IPS-NIHi7 (cell line): ENCODE data around the gene TGDS.
"Not testable (repeated sequence)": the region's sequence is repeated elsewhere in the genome, so short reads cannot be mapped to it uniquely, and the experiment has no call there.

Source experiments
- DNase-seq: peaks from one replicate; pipeline ENCODE4 v3.0.0; 2012; ENCODE audit warnings: mixed read lengths; ENCODE audit errors: extremely low spot score

TGDS gene, protein sequence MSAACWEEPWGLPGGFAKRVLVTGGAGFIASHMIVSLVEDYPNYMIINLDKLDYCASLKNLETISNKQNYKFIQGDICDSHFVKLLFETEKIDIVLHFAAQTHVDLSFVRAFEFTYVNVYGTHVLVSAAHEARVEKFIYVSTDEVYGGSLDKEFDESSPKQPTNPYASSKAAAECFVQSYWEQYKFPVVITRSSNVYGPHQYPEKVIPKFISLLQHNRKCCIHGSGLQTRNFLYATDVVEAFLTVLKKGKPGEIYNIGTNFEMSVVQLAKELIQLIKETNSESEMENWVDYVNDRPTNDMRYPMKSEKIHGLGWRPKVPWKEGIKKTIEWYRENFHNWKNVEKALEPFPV

GRCh38 chr13:94595950-94596574 is at the start of gene TGDS:
TSS of gene TGDS (minus strand) at chr13:94596152. CDS start at chr13:94596136, 16 bp downstream.
- peak; percentile 95 for DNase-seq

GRCh38 chr13:94641409-94641941 is 45.5 kb upstream of the TGDS start:
- DNase-seq, result no peak

- DNase-seq, result no peak
These were observed 44.8 kb upstream of the TGDS start for GRCh38 chr13:94640721-94641120.

- DNase-seq, result not testable (repeated sequence)
These were observed 41.7 kb upstream of the TGDS start for GRCh38 chr13:94637677-94638076.

DNA sequence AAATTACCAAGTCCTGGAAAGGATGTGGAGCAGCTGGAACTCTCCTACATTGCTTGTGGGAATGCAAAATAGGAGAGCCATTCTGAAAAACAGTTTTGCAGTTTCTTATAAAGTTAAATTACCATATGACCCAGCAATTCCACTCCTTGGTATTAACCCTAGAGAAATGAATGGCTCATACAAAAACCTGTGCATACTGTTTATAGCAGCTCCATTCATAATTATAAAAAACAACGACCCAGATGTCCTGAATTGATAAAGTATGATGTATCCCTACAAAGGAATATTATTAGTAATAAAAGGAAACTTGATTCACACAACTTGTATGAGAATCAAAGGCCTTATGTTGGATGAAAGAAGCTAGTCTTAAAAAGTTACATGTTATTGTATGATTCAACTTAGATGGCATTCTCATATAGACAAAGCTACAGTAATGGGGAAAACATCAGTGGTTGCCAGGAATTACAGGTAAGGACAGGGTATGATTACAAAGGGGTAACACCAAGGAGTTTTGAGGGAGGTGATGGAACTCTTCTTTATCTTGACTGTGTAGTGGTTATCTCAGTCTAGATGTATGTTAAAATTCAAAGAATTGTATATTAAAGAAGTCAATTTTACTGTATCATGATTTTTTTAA is 41.1 kb upstream of the TGDS start:
- no peak for DNase-seq

DNA sequence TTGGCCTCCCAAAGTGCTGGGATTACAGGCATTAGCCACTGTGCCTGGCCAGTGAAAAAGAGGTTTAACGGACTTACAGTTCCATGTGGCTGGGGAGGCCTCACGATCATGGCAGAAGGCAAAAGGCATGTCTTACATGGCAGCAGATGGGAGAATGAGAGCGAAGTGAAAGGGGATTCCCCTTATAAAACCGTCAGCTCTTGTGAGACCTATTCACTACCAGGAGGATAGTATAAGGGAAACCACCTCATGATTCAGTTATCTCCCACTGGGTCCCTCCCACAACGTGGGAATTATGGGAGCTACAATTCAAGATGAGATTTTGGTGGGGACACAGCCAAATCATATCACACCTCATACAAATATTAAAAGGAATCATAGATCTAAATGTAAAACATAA is 40.1 kb upstream of the TGDS start:
- not testable (repeated sequence) for DNase-seq

DNA sequence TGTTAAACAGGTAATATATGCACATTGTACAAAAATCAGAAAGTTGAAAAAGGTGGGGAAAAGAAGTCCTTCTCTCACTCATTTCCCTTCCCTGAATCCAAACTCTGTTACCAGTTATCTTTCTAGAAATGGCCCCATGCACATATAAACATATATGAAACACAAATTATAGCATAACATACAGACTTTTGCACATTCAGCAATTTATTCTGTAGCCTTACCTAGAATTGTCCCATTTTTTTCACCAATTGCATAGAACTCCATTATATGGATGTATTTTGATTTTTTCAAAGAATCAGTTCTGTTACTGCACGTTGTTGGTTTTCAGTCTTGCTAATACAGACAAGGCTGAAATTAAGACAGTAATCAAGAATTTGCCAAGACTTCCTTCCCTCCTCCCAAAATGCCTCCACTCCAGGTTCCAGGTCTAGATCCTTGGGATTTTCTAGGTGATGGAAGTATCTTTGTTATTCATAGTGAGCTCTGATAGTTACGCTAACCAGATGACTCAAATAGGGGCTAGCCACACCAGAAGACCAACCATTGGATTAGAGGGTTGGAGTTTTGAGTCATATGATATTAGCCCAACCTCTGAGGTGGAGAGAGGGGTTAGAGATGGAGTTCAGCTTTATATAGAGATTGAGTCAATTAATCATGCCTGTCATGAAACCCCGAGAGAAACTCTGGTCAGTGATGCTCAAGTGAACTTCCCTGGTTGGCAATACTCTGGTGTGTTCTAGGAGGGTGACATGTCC is 36.5 kb upstream of the TGDS start:
- no peak for DNase-seq

GRCh38 chr13:94630858-94631257 is 34.9 kb upstream of the TGDS start:
- DNase-seq, result no peak

GRCh38 chr13:94623316-94623715 is 27.4 kb upstream of the TGDS start:
- no peak for DNase-seq

GRCh38 chr13:94622344-94622743 is 26.4 kb upstream of the TGDS start:
- DNase-seq, result no peak

- DNase-seq, result peak; percentile 57
These were observed 24.4 kb upstream of the TGDS start for GRCh38 chr13:94620286-94620896.

GRCh38 chr13:94617389-94618000 is 21.5 kb upstream of the TGDS start:
- DNase-seq, result no peak

DNA sequence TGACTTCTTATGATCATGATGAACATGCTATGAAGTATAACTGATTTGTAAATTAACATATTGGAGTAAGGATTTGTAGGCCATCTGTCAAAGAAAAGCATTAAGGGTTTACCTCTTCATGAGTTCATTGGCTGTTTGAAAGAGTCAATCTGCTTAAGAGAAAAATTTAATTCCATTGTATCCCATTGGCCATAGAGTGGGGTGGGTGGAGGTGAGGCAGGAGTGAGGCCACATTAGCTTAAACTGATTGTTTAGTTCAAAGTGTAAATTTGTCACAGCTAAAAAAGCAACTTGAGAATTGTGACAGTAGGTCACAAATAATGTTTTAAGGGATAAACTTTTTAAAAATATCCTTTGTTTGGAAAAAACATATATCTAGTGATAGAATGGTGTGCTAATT is 17.1 kb upstream of the TGDS start:
- DNase-seq, result no peak

DNA sequence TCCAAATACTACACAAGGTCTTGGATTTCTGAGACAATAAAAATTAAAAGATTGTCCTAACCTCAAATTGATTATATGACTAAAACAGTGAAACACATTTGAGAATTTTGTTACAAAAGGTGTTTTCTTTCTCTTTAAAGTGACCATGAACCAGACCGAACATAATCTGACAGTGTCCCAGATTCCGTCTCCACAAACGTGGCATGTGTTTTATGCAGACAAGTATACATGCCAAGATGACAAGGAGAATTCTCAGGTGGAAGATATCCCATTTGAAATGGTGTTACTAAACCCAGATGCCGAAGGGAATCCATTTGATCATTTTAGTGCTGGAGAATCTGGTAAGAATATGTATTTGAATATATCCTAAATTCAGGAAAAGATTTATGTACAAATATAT is 16.1 kb upstream of the TGDS start:
- no peak for DNase-seq

- DNase-seq, result no peak
These were observed 14.5 kb upstream of the TGDS start for GRCh38 chr13:94610475-94610874.

GRCh38 chr13:94609196-94609595 is 13.2 kb upstream of the TGDS start:
- no peak for DNase-seq

- no peak for DNase-seq
These were observed 12.6 kb upstream of the TGDS start for GRCh38 chr13:94608586-94608985.

DNA sequence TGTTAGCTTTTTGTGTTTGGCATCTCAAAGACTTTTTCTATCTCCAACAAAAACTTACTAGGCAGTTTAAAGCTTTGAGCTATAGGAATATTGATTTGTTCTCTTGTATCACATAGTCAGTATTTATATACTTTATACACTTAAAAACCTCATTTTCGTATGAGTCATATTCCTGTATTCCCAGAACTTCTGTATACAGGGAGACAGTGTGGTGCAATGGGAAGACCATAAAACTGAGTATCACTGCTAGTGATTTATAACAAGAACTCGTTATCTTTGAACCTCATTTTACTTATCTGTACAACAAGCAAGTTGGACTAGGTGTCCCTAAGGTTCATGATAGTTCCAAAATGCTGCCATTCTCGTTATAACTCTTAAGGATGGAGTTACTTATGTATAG is 12.0 kb upstream of the TGDS start:
- no peak for DNase-seq

DNA sequence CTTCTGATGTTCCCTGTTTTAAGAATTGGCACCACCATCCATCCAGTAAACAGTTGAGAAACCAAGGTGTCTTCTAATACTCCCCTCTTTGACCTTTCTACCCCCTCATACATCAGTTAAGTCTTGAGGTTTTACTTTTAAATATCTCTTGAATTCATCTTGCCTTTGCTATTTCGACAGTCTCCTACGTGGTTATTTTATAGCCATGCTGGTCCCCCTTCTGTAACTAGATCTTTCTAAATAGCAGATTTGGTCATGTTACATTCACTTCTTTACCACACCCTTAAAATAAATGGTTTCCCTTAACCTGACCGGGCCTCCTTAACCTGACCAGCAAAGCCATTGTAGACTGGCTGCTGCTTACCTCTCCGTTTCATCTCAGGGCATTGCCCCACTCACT is 11.1 kb upstream of the TGDS start:
- DNase-seq, result no peak

DNA sequence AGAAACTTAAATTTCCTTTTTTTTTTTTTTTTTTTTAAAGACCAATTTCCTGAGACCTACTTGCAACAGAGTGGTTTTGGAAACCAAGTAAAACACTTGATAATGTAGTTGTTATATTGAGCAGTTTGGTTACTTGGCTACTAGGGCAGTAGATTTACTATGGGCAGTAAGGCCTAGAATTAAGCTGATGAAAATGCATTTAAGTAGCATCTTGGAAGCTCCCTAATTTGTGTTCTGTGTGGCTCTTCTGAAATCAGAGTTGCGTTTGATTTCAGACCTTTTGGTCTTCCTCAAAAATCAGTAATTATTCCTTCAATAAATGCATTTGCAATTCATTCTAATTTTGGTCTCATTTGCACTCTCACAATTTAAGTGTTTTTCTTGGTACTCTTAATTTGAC is 6.5 kb upstream of the TGDS start:
- no peak for DNase-seq
